Mucosa of rectum (tissue), 2 donors: Measurements from ENCODE around the gene IP6K3.

Experiments used
- H3K27ac ChIP-seq, 2 donors: one replicate each; pipeline ENCODE4 v1.7.0; 2013; ENCODE audit warnings: inconsistent platforms in 2 of 2, low read depth in 2 of 2, low read length in 2 of 2
- H3K27me3 ChIP-seq, 2 donors: one replicate each; pipeline ENCODE4 v1.7.0; 2013; ENCODE audit warnings: low read length in 2 of 2; ENCODE audit not compliant: control insufficient read depth in 2 of 2, insufficient read depth in 2 of 2
- H3K36me3 ChIP-seq, 2 donors: one replicate each; pipeline ENCODE4 v1.7.0; 2013; ENCODE audit warnings: low read length in 2 of 2; ENCODE audit not compliant: control insufficient read depth in 2 of 2, insufficient read depth in 2 of 2
- H3K4me1 ChIP-seq, 2 donors: one replicate each; pipeline ENCODE4 v1.7.0; 2013; ENCODE audit warnings: low read length in 2 of 2, mild to moderate bottlenecking in 1 of 2; ENCODE audit not compliant: control insufficient read depth in 2 of 2, insufficient read depth in 2 of 2
- H3K4me3 ChIP-seq, 2 donors: one replicate each; pipeline ENCODE4 v1.7.0; 2013; ENCODE audit warnings: low read length in 2 of 2
- H3K9ac ChIP-seq, 2 donors: one replicate each; pipeline ENCODE4 v1.7.0; 2013; ENCODE audit warnings: low read length in 2 of 2, low read depth in 1 of 2, mild to moderate bottlenecking in 1 of 2
- H3K9me3 ChIP-seq, 2 donors: one replicate each; pipeline ENCODE4 v1.7.0; 2013; ENCODE audit warnings: low read length in 2 of 2; ENCODE audit not compliant: control insufficient read depth in 2 of 2
- donor health status: healthy.
- donor health status: Normal muscosa, but diverticular disease.

Gene IP6K3

DNA sequence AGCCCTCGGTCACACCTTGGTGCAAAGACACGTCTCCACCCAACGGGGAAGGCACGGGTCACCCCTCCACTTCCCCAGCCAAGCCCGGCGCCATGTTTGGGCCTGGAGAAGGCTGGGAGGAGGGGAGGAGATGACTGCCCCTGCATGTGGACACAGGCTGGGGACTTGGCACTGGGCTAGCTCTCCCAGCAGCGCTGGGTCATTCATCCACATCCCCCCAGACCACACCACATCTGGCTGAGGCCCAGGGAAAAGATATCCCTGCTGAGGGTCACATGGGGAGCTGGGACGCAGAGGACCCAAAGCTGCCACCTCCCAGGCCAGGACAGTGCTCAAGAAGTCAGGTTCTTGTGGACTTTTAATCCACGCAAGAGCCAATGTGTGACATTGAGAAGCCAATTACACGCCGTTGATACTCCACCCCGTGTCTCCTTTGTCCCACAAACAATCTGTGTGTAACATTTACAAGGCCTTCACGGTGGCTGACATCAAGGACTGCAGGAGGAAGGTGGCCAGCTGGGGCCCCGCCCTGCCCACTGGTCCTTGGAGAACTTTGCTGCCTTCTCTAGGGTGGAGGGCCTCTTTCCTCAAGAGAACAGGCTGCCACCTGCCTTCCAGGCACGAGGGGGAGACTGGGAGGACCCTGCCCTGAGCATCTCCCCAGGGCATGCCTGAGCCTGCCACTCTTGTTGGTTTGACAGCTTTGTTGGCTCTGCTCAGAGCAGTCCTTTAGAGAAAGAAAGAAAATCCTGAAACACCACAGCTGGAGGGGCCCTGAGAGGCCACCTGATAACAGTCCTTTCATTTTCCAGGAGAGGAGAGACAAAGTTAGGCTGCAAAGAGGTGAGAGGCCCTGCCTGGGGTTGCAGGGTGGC lies 5.3 kb upstream of the IP6K3 start:
- H3K36me3 ChIP-seq, result no peaks in the 10 kb centered on the region
- H3K27ac ChIP-seq, result peak overlapping the region; percentile 86 to 88
- peak overlapping the region in 1 of 2 donors; percentile 24 for H3K9ac ChIP-seq
- H3K4me3 ChIP-seq, result no peak overlapping the region
- H3K4me1 ChIP-seq, result peaks cover 21 to 27% of the 10 kb centered on the region in 2 donors
- no peaks in the 10 kb centered on the region for H3K9me3 ChIP-seq
- no peaks in the 10 kb centered on the region for H3K27me3 ChIP-seq

DNA sequence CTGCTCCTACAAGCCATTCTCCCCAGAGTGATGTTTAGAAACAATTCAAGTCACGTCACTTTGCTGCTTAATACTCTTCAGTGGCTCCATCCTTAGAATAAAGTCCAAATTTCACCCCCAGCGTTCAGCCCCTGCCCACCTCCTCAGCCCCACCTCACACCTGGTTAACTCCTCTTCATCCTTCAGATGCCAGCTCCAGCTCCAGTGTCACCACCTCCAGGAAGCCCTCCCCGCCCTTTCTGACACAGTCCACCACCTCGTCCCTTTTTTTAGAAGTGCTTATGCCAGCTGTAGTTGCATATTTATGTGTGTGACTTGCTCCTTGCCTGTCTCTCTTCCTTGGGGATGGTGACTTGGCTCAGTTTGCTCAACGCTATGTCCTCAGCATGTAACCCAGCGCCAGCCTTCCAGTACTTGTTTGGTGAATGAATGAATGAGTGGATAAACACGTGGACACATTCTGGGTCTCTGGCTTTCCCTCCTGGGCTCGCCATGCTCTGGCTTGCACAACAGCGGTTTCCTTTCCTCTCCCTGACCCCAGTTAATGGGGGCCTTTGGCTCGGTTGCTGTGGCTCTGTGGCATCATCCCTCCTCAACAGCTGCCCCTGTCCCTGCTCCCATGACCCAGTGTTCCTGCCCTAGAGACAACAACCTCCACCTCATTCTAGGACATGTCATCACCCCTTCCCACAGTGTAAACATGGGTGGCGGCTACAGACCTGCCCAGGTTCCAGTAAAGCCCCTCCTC lies 3.7 kb upstream of the IP6K3 start:
- Histone ChIP-seq H3K27me3 (no peaks in the 10 kb centered on the region), H3K36me3 (no peaks in the 10 kb centered on the region), H3K9me3 (no peaks in the 10 kb centered on the region), H3K4me3 (no peak overlapping the region), H3K27ac (peak overlapping the region; percentile 86 to 88), H3K4me1 (peaks cover 20 to 29% of the 10 kb centered on the region in 2 donors), H3K9ac (no peak overlapping the region)

DNA sequence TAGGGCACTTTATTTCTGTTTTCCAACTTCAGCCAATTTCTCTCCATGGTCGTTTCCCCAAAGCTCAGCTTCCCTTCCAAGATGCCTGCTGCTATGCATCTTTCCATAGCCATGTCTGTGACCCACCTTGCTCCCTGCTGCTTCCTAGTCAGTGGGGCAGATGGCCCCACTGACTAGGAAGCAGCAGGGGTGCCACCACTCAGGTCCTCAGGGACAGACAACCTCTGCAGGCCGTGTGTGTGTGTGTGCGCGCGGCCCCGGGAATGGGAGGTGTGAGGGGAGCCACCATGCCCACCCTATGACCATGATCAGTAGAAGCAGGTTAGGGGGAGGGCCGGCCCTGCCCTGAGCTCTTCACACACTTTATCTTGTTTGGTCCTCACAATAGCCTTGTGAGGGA lies 2.7 kb upstream of the IP6K3 start:
- no peak overlapping the region for H3K27ac ChIP-seq
- no peaks in the 10 kb centered on the region for H3K36me3 ChIP-seq
- H3K9ac ChIP-seq, result no peak overlapping the region

DNA sequence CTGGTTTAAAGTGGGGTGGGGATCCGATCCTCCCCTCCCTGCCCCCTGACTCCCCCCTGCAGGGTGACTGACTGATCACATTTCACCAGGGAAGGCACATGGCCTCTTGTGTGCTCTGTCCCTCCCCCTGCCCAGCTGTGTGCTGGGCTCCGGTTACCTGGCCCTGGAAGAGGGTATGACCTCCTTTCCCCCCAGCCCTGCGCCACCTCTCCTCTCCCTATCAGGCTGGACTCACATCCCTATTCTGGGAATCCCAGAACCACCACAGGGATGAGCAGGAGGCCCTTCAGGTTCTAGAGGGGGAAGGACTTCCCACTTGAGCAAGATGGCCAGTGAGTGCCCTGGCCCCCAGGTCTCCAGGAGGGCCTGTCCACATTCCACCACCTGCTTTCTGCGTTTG lies 2.1 kb upstream of the IP6K3 start:
- Histone ChIP-seq H3K4me1 (peaks cover 31 to 45% of the 10 kb centered on the region in 2 donors), H3K36me3 (no peaks in the 10 kb centered on the region), H3K9me3 (no peaks in the 10 kb centered on the region), H3K27ac (no peak overlapping the region), H3K4me3 (no peak overlapping the region), H3K27me3 (no peaks in the 10 kb centered on the region), H3K9ac (no peak overlapping the region)

More for the DNA sequence above, 2.7 kb upstream of the IP6K3 start:
- H3K9me3 ChIP-seq, result no peaks in the 10 kb centered on the region
- no peak overlapping the region for H3K4me3 ChIP-seq
- peaks cover 29 to 39% of the 10 kb centered on the region in 2 donors for H3K4me1 ChIP-seq
- no peaks in the 10 kb centered on the region for H3K27me3 ChIP-seq

DNA sequence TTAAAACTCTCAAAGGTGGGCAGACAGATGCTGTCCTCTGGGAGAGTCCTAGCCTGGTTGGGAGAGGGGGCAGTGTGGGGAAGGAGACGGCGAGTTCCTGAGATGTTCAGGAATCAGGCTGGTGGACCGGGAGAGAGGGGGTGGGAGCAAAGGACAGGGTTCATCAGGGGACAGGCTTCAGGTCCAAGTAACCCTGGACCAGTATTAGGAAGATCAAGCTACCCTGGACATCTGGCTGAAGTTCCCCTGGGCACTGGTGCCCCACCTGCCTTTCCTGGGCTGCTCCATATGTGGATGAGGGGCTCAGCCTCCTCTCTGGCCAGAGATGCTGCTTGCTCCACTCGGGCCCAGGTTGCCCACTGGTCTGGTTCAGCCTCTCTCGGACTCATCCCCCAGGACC lies 1.1 kb upstream of the IP6K3 start:
- Histone ChIP-seq H3K4me1 (peaks cover 31 to 45% of the 10 kb centered on the region in 2 donors), H3K27me3 (no peaks in the 10 kb centered on the region), H3K9ac (no peak overlapping the region), H3K27ac (no peak overlapping the region), H3K9me3 (no peaks in the 10 kb centered on the region), H3K4me3 (no peak overlapping the region), H3K36me3 (no peaks in the 10 kb centered on the region)

DNA sequence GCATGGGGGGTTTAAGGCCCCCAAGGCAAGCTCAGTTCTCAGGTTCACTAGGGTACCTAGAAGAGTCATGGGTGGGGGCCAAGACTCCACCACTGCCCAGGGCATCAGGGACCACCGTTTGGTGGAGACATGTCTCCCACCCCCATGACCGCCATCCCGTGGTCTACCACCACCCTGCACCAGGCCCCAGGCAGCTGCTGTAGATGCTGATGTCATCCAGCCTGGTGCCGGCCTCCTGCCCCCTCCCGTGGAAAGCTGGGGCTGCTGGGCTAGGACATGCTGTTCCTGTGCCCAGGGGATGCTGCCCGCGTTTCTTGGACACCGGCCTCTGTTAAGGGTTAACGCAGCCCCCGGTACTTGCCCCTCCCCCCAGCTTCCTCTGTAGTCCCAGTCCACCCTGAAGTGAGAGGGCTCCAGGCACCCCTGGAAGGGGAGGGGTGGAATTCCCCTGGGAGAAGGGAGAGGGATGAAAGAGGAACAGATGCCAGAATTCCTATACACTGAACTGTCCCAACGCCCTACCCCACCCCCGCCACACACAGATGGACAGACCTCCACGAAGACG lies 587 bp downstream of the IP6K3 start:
- Histone ChIP-seq H3K27me3 (no peaks in the 10 kb centered on the region), H3K36me3 (no peaks in the 10 kb centered on the region), H3K4me3 (peak overlapping the region; percentile 1 to 15), H3K27ac (peak overlapping the region; percentile 66 to 77), H3K4me1 (peaks cover 19 to 30% of the 10 kb centered on the region in 2 donors), H3K9ac (peak overlapping the region in 1 of 2 donors; percentile 49), H3K9me3 (no peaks in the 10 kb centered on the region)

DNA sequence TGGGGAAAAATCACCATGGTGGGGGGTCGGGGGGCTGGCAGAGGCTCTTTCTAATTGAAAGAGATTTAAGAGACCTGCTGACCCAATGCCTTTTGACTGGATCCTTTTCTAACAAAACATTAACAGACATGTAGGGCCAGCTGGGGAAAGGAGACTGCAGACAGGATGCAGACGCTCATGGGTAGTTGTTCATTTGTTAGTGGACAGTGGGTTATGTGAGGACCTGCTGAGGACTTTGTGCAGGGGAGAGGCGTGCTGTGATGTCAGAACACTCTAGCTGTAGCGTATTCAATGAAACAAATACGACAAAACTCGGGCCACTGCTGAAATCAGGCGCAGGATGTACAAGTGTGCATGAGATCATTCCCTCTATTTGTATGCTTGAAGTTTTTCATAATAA lies 1.2 kb downstream of the IP6K3 start:
- H3K4me1 ChIP-seq, result peaks cover 14 to 24% of the 10 kb centered on the region in 2 donors
- peak overlapping the region; percentile 66 to 77 for H3K27ac ChIP-seq
- peak overlapping the region in 1 of 2 donors; percentile 1 for H3K4me3 ChIP-seq
- H3K9ac ChIP-seq, result peak overlapping the region; percentile 17 to 60
- H3K36me3 ChIP-seq, result no peaks in the 10 kb centered on the region
- no peaks in the 10 kb centered on the region for H3K27me3 ChIP-seq
- no peaks in the 10 kb centered on the region for H3K9me3 ChIP-seq

DNA sequence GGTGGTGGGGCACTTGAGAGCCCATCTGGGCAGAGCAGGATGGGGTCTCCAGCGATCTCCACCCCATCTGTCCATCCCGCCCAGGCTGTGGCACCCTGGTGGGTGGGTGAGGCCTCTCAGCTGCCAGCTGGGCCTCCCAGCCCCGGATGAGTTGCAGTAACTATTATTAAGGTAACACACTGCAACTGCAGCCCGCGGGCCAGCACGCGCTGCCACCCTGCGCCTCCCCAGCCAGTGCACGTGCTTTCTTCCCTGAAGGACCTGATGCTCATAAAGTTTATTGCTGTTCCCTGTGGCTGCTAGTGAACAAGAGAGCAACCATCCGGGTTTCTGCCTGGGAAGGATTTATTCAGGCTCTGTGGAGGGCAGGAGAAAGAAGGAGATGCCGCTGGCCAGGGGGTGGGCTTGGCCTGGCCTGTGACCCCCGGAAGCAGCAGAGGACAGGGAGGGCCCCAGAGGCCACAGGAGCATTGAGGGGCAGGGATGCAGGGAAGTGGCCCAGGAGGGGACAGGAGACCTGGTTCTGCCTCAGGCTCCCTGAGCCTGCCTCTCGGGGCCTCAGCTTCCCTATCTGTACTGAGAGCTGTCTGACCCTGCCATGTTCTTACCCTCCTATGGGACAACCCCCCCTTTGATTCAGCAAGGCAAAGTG lies 1.7 kb downstream of the IP6K3 start:
- Histone ChIP-seq H3K9me3 (no peaks in the 10 kb centered on the region), H3K27me3 (no peaks in the 10 kb centered on the region), H3K4me1 (peaks cover 14 to 23% of the 10 kb centered on the region in 2 donors), H3K4me3 (no peak overlapping the region), H3K36me3 (no peaks in the 10 kb centered on the region), H3K9ac (peak overlapping the region; percentile 34 to 60), H3K27ac (peak overlapping the region; percentile 66 to 77)

DNA sequence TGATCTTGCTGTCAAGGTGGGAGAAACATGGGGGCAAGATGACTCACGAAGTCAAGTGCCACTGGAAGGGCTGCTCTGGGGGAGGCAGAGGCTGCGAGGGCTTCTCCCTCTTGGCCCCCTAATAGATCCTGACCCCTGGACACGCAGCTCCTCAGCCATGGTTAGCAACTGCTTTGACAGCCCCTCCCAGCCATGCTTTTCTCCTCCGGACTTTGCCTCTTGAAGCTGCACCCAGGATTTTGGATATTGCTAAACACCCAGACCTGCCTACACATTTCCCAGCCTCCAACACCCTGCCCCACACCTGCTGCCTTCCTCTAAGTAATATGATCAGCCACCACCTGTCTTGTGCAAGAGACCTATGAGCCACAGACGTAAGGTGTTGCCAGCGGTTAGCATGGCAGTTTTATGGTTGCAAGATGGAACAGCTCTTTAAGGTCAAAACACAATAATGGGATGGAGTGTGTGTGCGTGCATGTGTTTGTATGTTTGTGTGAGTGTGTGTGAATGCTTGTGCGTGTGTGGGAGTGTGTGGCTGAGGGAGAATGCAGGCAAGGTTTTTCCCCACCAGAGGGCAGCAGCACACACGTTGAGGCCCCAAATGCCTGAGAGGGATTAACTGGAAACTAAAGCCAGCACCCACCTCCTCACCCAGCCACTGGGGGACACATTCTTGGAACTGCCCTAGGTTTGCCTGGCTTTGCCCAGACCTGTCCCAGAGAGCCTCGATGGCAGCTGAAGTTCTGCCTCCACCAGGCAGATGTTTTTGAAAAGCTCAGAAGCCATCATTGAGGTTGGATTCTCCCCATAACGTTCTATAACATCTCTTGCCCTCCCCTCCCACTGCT lies 2.5 kb downstream of the IP6K3 start:
- Histone ChIP-seq H3K27me3 (no peaks in the 10 kb centered on the region), H3K4me3 (no peak overlapping the region), H3K9me3 (no peaks in the 10 kb centered on the region), H3K4me1 (peaks cover 14 to 23% of the 10 kb centered on the region in 2 donors), H3K27ac (peak overlapping the region; percentile 66 to 77), H3K36me3 (no peaks in the 10 kb centered on the region), H3K9ac (peak overlapping the region in 1 of 2 donors; percentile 9)
